G401.6 (cell line): Measurements from ENCODE around the gene TOP1.

ENCODE experiments used
- FAIRE-seq: peaks from 2 replicates; lab custom pipeline; 2012; peaks lifted over from hg19 to GRCh38; lab: Jason Lieb, UNC

Gene TOP1

GRCh38 chr20:41038149-41038877, 9.7 kb downstream of the TOP1 start:
- no peak for FAIRE-seq

- no peak for FAIRE-seq
Observed at GRCh38 chr20:41038878-41039404, 10.3 kb downstream of the TOP1 start.

GRCh38 chr20:41040855-41041254, 12.2 kb downstream of the TOP1 start:
- FAIRE-seq = no peak

- FAIRE-seq = no peak
Observed at GRCh38 chr20:41041693-41042092, 13.1 kb downstream of the TOP1 start.

GRCh38 chr20:41044409-41045062, 15.9 kb downstream of the TOP1 start:
- no peak for FAIRE-seq

GRCh38 chr20:41045671-41046070, 17.0 kb downstream of the TOP1 start:
- no peak for FAIRE-seq

GRCh38 chr20:41046716-41047115, 18.1 kb downstream of the TOP1 start:
- no peak for FAIRE-seq

GRCh38 chr20:41047279-41047974, 18.8 kb downstream of the TOP1 start:
- no peak for FAIRE-seq

- no peak for FAIRE-seq
Observed at GRCh38 chr20:41047975-41048305, 19.3 kb downstream of the TOP1 start.

GRCh38 chr20:41048461-41049301, 20.1 kb downstream of the TOP1 start:
- FAIRE-seq = no peak

- no peak for FAIRE-seq
Observed at GRCh38 chr20:41049451-41049850, 20.8 kb downstream of the TOP1 start.

- no peak for FAIRE-seq
Observed at GRCh38 chr20:41050361-41051008, 21.9 kb downstream of the TOP1 start.

GRCh38 chr20:41051009-41051825, 22.6 kb downstream of the TOP1 start:
- FAIRE-seq = no peak

GRCh38 chr20:41052742-41053419, 24.3 kb downstream of the TOP1 start:
- FAIRE-seq = no peak

- no peak for FAIRE-seq
Observed at GRCh38 chr20:41054070-41054846, 25.6 kb downstream of the TOP1 start.

- no peak for FAIRE-seq
Observed at GRCh38 chr20:41054847-41055230, 26.2 kb downstream of the TOP1 start.

GRCh38 chr20:41055679-41056078, 27.1 kb downstream of the TOP1 start:
- no peak for FAIRE-seq

- no peak for FAIRE-seq
Observed at GRCh38 chr20:41057999-41058673, 29.5 kb downstream of the TOP1 start.
